ENCODE measurements around the gene IQCE.
A peak's percentile ranks its signal among the peaks of the same experiment; 100 is the strongest.

IQCE gene

DNA sequence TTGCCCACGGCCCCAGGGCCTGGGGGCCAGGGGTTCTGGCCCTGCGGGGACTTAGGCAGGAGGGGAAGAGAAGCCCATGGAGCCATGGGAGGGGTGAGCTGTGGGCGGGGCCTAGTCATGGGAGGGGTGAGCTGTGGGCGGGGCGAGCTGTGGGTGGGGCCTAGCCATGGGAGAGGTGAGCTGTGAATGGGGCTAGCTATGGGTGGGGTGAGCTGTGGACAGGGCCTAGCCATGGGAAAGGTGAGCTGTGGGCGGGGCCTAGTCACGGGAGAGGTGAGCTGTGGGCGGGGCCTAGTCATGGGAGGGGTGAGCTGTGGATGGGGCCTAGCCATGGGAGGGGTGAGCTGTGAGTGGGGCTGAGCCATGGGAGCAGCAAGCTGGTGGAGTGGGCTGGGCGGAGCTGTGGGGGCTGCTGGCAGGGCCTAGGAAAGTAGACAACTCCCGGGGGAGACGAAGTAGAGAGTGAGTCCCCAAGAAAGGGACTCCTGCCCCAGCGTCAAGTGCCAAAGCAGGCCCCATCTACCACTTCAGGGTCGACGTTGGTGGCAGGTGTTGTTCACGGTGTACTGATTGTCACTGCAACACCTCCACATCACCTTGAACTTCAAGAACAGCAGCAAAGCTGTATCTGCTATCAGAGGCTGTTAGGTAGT, 53.8 kb downstream of the IQCE start:
- no peak for TF ChIP-seq Cebpa-rat (IDR thresholded peaks at IDR 0.05)
- H4K20me1 ChIP-seq = peaks cover 0 to 9% (median 0%) of the 10 kb centered on the region in 11 experiments; a peak in 1 of 22 replicates
- peak overlapping the region in 2 of 10 experiments; percentile 37 to 42; a peak in 3 of 20 replicates for H3K4me3 ChIP-seq
- peak overlapping the region in 8 of 11 experiments; percentile 62 to 94 (median 81); a peak in 15 of 22 replicates for H3K27ac ChIP-seq
- H3K27me3 ChIP-seq = peaks cover 0 to 21% (median 0%) of the 10 kb centered on the region in 11 experiments; a peak in 4 of 22 replicates
- no peaks in the 10 kb centered on the region for H3K9me3 ChIP-seq (replicated peaks in 1 of 11)
- H3K9ac ChIP-seq = peak overlapping the region in 10 of 11 experiments; percentile 15 to 85 (median 62); a peak in 14 of 22 replicates
- peaks cover 96 to 100% (median 100%) of the 10 kb centered on the region in 10 experiments for H3K4me1 ChIP-seq
- H3K36me3 ChIP-seq = no peaks in the 10 kb centered on the region
- H3K4me2 ChIP-seq = peak overlapping the region; percentile 90 to 99 (median 95)

DNA sequence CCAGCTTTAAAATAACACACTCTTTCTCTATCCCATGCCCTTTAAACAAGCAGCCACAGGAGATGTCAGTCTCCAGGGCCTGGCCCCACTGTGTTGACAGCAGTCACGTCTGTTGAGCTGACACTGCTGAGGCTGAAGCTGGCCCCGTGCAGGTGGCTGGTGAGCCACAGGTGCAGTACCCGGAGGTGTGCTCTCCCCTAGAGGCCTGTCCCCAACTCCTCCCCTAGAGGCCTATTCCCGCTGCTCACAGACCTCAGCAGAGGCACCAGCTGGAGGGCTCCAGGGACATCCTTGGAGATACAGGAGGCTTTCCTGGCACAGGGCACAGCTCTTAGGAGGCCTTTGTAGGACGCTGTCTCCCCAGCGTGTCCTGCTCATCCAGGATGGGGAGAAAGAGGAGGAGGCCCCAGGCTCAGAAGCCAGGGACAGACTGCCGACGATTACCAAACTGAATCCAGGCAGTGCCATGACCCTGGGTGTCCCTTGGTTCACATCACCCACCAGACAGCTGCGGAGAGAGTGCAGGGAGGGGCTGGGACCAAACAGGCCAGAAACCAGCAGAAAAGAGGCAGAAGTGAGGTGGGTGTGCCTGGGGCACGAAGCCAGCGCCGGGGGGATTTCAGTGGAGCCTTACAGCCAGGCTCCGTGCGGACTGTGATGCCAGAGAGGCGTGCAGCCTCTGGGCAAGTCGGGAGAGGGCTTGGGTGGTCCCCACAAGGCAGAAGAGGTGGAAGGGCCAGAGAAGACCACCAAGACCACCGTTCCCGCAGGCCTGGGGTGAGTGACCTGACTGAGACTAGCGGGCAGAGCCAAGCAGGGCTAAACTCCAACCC, 54.5 kb downstream of the IQCE start:
- H3K4me2 ChIP-seq = peak overlapping the region; percentile 90 to 99 (median 95)
- H3K27ac ChIP-seq = peak overlapping the region in 10 of 11 experiments; percentile 28 to 94 (median 74); a peak in 19 of 22 replicates
- peaks cover 0 to 9% (median 0%) of the 10 kb centered on the region in 11 experiments; a peak in 1 of 22 replicates for H4K20me1 ChIP-seq
- H3K27me3 ChIP-seq = peaks cover 0 to 21% (median 0%) of the 10 kb centered on the region in 11 experiments; a peak in 4 of 22 replicates
- H3K4me3 ChIP-seq = peak overlapping the region in 8 of 10 experiments; percentile 12 to 42 (median 31); a peak in 12 of 20 replicates
- no peak for TF ChIP-seq Cebpa-rat (IDR thresholded peaks at IDR 0.05)
- no peaks in the 10 kb centered on the region for H3K36me3 ChIP-seq
- H3K9me3 ChIP-seq (replicated peaks in 1 of 11) = no peaks in the 10 kb centered on the region
- H3K4me1 ChIP-seq = peaks cover 92 to 100% (median 99%) of the 10 kb centered on the region in 10 experiments
- peak overlapping the region; percentile 49 to 85 (median 65); a peak in 21 of 22 replicates for H3K9ac ChIP-seq

DNA sequence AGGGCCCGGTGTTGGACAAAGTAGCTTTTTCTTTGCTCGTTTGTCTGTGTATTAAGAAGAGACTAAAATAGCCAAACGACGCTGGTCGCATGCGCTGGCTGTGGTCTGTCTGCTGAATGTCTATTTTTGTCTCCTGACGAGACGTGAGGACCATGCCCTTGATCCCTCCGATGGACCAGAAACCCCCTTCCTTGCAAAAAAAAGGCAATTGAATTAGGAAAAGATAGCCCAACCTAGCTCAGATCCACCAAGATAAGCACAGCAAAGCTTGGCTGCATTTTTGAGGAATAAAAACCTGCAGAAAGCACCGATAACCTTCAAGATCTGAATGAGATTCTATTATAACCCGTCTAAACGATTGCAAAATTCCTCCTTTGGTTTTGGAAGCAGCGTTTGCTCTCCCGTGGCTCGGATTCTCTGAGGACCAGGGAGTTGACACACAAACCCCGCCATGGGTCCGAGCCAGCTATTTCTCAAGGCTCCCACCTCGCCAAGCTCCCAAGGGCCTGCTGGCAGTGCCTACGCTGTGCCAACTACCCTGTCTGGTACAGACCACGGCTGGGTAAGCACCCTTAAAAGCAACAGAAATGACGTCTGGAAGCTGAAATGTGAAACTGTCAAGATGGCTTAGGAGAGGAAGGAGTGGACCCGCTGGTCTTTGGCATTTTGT, 55.3 kb downstream of the IQCE start:
- Histone ChIP-seq H3K27me3 (peaks cover 0 to 21% (median 0%) of the 10 kb centered on the region in 11 experiments; a peak in 4 of 22 replicates), H3K27ac (peak overlapping the region in 10 of 11 experiments; percentile 28 to 94 (median 74); a peak in 19 of 22 replicates), H3K4me2 (peak overlapping the region; percentile 90 to 99 (median 95)), H3K9ac (peak overlapping the region; percentile 49 to 85 (median 65); a peak in 21 of 22 replicates), H3K4me1 (peaks cover 88 to 100% (median 93%) of the 10 kb centered on the region in 10 experiments), H3K4me3 (peak overlapping the region in 9 of 10 experiments; percentile 12 to 42 (median 30); a peak in 13 of 20 replicates), H3K9me3 (replicated peaks in 1 of 11) (no peaks in the 10 kb centered on the region), H4K20me1 (peaks cover 0 to 9% (median 0%) of the 10 kb centered on the region in 11 experiments; a peak in 1 of 22 replicates), H3K36me3 (no peaks in the 10 kb centered on the region)
- peak in 6 of 11 experiments; percentile 37 to 97 (median 77); a peak in 10 of 22 replicates for TF ChIP-seq Cebpa-rat (IDR thresholded peaks at IDR 0.05)

DNA sequence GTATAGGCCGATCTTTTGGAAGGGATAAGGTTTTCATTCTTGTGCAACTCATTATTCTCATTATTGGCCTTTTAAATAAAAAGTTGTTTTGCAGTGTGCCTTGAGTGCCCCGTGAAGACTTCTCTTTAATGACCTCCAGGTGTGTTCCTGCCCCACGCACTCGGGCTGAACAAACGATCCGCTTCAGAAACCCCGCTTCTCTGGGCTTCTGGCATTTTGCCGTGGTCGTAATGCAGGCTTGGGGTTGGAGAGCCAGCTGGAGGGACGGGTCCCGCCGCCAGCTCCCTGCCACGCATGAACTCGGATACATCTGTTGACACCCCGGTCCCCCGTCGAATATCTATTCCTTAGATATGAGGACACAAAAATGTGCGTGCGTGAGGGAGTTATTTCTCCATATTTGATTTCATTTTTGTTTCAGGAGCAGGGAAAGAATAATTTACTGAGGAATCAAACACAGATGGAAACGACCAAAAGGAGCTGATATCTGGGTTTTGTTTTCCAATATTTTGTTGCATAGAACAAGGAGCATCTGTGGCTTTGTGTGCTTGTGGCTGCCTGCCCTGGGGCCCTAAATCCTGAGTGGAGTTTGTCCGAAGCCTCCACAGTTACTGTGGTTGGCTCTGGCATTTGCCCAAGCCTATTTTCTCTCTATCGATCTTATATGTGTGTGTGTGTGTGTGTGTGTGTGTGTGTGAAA, 56.0 kb downstream of the IQCE start:
- Histone ChIP-seq H3K4me2 (peak overlapping the region; percentile 90 to 99 (median 95)), H3K27ac (peak overlapping the region in 8 of 11 experiments; percentile 62 to 94 (median 81); a peak in 15 of 22 replicates), H4K20me1 (peaks cover 0 to 9% (median 0%) of the 10 kb centered on the region in 11 experiments; a peak in 1 of 22 replicates), H3K27me3 (peaks cover 0 to 21% (median 0%) of the 10 kb centered on the region in 11 experiments; a peak in 4 of 22 replicates), H3K9ac (peak overlapping the region; percentile 4 to 85 (median 65); a peak in 19 of 22 replicates), H3K9me3 (replicated peaks in 1 of 11) (no peaks in the 10 kb centered on the region), H3K4me3 (peak overlapping the region in 7 of 10 experiments; percentile 12 to 42 (median 24); a peak in 6 of 20 replicates), H3K36me3 (no peaks in the 10 kb centered on the region), H3K4me1 (peaks cover 81 to 97% (median 89%) of the 10 kb centered on the region in 10 experiments)
- TF ChIP-seq Cebpa-rat (IDR thresholded peaks at IDR 0.05) = no peak

DNA sequence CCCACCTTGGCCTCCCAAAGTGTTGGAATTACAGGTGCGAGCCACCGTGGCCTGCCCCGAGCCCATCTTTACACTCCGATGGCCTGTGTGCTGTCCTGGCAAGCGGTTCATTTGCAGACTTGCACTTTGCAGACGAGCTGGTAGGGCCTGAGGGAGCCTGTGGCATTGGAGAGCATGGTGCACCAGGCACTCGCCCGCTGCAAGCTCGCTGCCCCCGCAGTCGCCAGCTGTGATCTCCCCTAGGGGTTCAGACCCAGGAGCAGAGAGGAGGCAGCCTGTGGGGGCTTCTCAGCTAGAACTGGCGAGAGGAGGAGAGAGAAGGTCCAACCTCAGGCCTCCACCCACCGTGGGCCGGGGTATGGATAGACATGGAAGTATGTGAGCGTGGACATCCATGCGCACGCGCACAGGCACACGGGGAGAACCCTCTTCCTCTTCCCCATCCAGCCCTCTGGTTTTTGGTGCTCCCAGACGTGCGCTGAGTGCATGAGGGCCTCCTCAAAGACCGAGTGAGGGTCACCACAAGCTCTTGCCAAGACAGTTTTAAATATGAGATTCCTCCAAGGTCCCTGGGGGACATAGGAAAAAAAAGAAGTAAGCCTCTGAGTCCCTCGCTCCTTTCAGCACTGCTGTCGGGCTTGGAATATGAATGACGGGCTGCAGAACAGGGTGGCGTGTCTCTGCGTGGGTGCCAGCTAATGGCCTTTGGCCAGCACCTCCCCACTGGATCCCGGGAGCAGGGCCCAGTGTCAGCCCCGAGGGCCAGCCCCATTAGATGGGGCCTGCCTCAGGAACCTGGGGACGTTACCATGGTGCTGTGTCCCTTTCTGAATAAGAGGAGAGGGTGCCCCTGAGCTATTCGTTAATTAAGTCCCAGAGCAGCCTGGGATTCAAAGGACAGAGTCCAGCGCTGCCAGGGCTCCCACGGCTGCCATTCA, 57.9 kb downstream of the IQCE start:
- Histone ChIP-seq H3K27ac (peak overlapping the region in 9 of 11 experiments; percentile 3 to 94 (median 69); a peak in 16 of 22 replicates), H3K4me3 (peak overlapping the region; percentile 16 to 57 (median 28); a peak in 14 of 20 replicates), H3K27me3 (peaks cover 0 to 21% (median 0%) of the 10 kb centered on the region in 11 experiments; a peak in 4 of 22 replicates), H3K4me1 (peaks cover 62 to 94% (median 79%) of the 10 kb centered on the region in 10 experiments), H4K20me1 (peaks cover 0 to 9% (median 0%) of the 10 kb centered on the region in 11 experiments; a peak in 1 of 22 replicates), H3K9me3 (replicated peaks in 1 of 11) (no peaks in the 10 kb centered on the region), H3K9ac (peak overlapping the region in 10 of 11 experiments; percentile 29 to 85 (median 65); a peak in 18 of 22 replicates), H3K36me3 (no peaks in the 10 kb centered on the region), H3K4me2 (peak overlapping the region; percentile 90 to 99 (median 95))
- TF ChIP-seq Cebpa-rat (IDR thresholded peaks at IDR 0.05) = no peak

DNA sequence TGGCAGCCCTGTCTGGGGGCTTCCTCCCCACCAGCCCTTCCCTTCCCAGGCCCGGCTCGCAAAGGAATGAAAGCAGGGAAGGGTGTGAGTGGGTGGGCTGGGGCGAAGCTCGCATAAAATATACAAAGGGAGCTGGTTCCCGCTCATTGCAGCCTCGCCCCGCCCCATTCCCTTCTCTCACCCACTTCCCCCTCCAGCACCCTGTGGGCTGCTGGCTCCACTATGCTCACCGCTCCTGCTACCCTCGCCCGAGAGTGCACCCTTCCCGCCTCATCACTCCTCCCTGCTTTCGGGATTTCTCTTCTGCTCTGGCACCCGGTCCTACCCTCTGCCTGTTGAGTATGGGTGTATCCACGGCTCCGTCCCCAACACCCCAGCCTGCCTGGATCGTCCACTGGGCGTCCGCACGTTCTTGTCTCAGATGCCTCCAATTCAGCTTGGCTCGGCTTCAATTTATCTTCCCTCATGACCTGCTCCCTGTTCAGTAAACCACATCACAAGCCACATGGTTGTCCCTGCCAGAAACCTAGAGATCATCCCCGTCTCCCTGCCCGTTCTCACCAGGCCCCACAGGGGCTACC, 58.6 kb downstream of the IQCE start:
- peaks cover 0 to 9% (median 0%) of the 10 kb centered on the region in 11 experiments; a peak in 1 of 22 replicates for H4K20me1 ChIP-seq
- peak overlapping the region in 10 of 11 experiments; percentile 29 to 85 (median 65); a peak in 18 of 22 replicates for H3K9ac ChIP-seq
- TF ChIP-seq Cebpa-rat (IDR thresholded peaks at IDR 0.05) = no peak
- peaks cover 55 to 93% (median 78%) of the 10 kb centered on the region in 10 experiments for H3K4me1 ChIP-seq
- H3K27me3 ChIP-seq = peaks cover 0 to 21% (median 0%) of the 10 kb centered on the region in 11 experiments; a peak in 4 of 22 replicates
- H3K9me3 ChIP-seq (replicated peaks in 1 of 11) = no peaks in the 10 kb centered on the region
- peak overlapping the region; percentile 16 to 57 (median 28); a peak in 13 of 20 replicates for H3K4me3 ChIP-seq
- H3K4me2 ChIP-seq = peak overlapping the region; percentile 90 to 99 (median 95)
- H3K27ac ChIP-seq = peak overlapping the region in 9 of 11 experiments; percentile 3 to 94 (median 69); a peak in 16 of 22 replicates
- no peaks in the 10 kb centered on the region for H3K36me3 ChIP-seq

Measured in BLaER1 treated with 17β-estradiol and CSF1 and Interleukin-3, amounts not matched to agents 10 nM and 100 nM (cell line).